ENCODE data around the gene NUDT4. TPM values are rescaled to one million over a fixed set of nuclear protein-coding genes. Genes with fewer than 3 reads are reported as not detected.

The NUDT4 gene
- total RNA-seq: 10 to 100 TPM; 51.6 to 61.5 (median 52.2) TPM
- 35.4 TPM for total RNA-seq (2013)

GRCh38 chr12:93377252-93378195 lies at the start of gene NUDT4:
Gene NUDT4, plus strand, starts transcription at chr12:93377925. Its CDS starts 398 bp downstream, at chr12:93378323.
- H3K4me3 Mint-ChIP-seq: peak within 1 kb of the TSS; percentile 99
- no peaks in the 10 kb centered on the region for H3K36me3 ChIP-seq (ENCODE audit: control insufficient read depth, insufficient read depth, low read length)
- peak; percentile 85 to 94 (median 87) for ATAC-seq
- H3K27me3 Mint-ChIP-seq (ENCODE audit: low read depth in 2 of 2): peaks cover 0 to 5% of the 10 kb centered on the region in 2 donors
- H3K4me3 ChIP-seq (ENCODE audit: low read length): peak within 1 kb of the TSS; percentile 67
- H3K27ac Mint-ChIP-seq: peak within 1 kb of the TSS; percentile 93 to 98
- peaks cover 14% of the 10 kb centered on the region for H3K4me1 ChIP-seq (ENCODE audit: control insufficient read depth, insufficient read depth, low read length)
- H3K4me1 Mint-ChIP-seq: peaks cover 33 to 41% of the 10 kb centered on the region in 2 donors
- H3K27me3 ChIP-seq (ENCODE audit: control insufficient read depth, insufficient read depth, low read length): no peaks in the 10 kb centered on the region
- peak within 1 kb of the TSS; percentile 76 for H3K27ac ChIP-seq (ENCODE audit: low read length)
- no peaks in the 10 kb centered on the region for H3K9me3 ChIP-seq (ENCODE audit: control insufficient read depth, insufficient read depth, low read length)
- H3K36me3 Mint-ChIP-seq: no peaks in the 10 kb centered on the region
- WGBS (ENCODE audit: insufficient coverage): 3% methylated on average over 55 of the region's 79 CpGs
- no peak for TF ChIP-seq CTCF (IDR thresholded peaks at IDR 0.05)
- H3K9me3 Mint-ChIP-seq: no peaks in the 10 kb centered on the region
- DNase-seq: peak; percentile 96 to 97
- intact Hi-C loops (cut with micrococcal nuclease): loop anchor here (1.0 to 5.0 kb wide), 3 partner anchors 65 to 450 kb away; partner anchors contain the start of genes EEA1, MRPL42 and UBE2N

- intact Hi-C loops (cut with micrococcal nuclease): no loop called here
These were observed 44.7 kb upstream of the NUDT4 start for GRCh38 chr12:93333054-93333453.

GRCh38 chr12:93333828-93334227 lies 43.9 kb upstream of the NUDT4 start:
- Mint-ChIP-seq H3K36me3 (no peaks in the 10 kb centered on the region), H3K4me1 (no peaks in the 10 kb centered on the region), H3K4me3 (no peak overlapping the region), H3K27ac (no peak overlapping the region), H3K27me3 (ENCODE audit: low read depth in 2 of 2) (peaks cover 7 to 8% of the 10 kb centered on the region in 2 donors), H3K9me3 (no peaks in the 10 kb centered on the region)
- Histone ChIP-seq H3K9me3 (ENCODE audit: control insufficient read depth, insufficient read depth, low read length) (no peaks in the 10 kb centered on the region), H3K36me3 (ENCODE audit: control insufficient read depth, insufficient read depth, low read length) (no peaks in the 10 kb centered on the region), H3K4me3 (ENCODE audit: low read length) (no peak overlapping the region), H3K27ac (ENCODE audit: low read length) (no peak overlapping the region), H3K27me3 (ENCODE audit: control insufficient read depth, insufficient read depth, low read length) (no peaks in the 10 kb centered on the region), H3K4me1 (ENCODE audit: control insufficient read depth, insufficient read depth, low read length) (no peaks in the 10 kb centered on the region)
- ATAC-seq (no peak), DNase-seq (no peak)
- intact Hi-C loops (cut with micrococcal nuclease): no loop called here
- TF ChIP-seq CTCF (IDR thresholded peaks at IDR 0.05): no peak
- WGBS (ENCODE audit: insufficient coverage): 100% methylated on average over 2 of the region's 3 CpGs

More at GRCh38 chr12:93333054-93333453, 44.7 kb upstream of the NUDT4 start:
- Mint-ChIP-seq H3K27ac (no peak overlapping the region), H3K27me3 (ENCODE audit: low read depth in 2 of 2) (peaks cover 7 to 8% of the 10 kb centered on the region in 2 donors), H3K4me3 (no peak overlapping the region), H3K4me1 (no peaks in the 10 kb centered on the region), H3K36me3 (no peaks in the 10 kb centered on the region), H3K9me3 (no peaks in the 10 kb centered on the region)
- Histone ChIP-seq H3K27me3 (ENCODE audit: control insufficient read depth, insufficient read depth, low read length) (no peaks in the 10 kb centered on the region), H3K4me1 (ENCODE audit: control insufficient read depth, insufficient read depth, low read length) (no peaks in the 10 kb centered on the region), H3K4me3 (ENCODE audit: low read length) (no peak overlapping the region), H3K27ac (ENCODE audit: low read length) (no peak overlapping the region), H3K9me3 (ENCODE audit: control insufficient read depth, insufficient read depth, low read length) (no peaks in the 10 kb centered on the region), H3K36me3 (ENCODE audit: control insufficient read depth, insufficient read depth, low read length) (no peaks in the 10 kb centered on the region)
- ATAC-seq: no peak
- no peak for DNase-seq
- TF ChIP-seq CTCF (IDR thresholded peaks at IDR 0.05): no peak
- WGBS (ENCODE audit: insufficient coverage): 74% methylated on average over 3 of the region's 3 CpGs
